WTC11 (cell line): Measurements from ENCODE around the gene CSTPP1.

Experiments used
- CTCF ChIP-seq: fragments of 200-600 bp; IDR thresholded peaks from 2 replicates; pipeline ENCODE4 v1.8.0; 2022; ENCODE audit warnings: antibody characterized with exemption
- MYBL2 ChIP-seq: sonication (generic); formaldehyde crosslinking; IDR thresholded peaks from 2 replicates; pipeline ENCODE4 v1.8.1; 2023; ENCODE audit warnings: mild to moderate bottlenecking, moderate library complexity, missing genetic modification reagents
- RELA ChIP-seq: sonication (generic); formaldehyde crosslinking; IDR thresholded peaks from 2 replicates; pipeline ENCODE4 v1.8.1; 2022; ENCODE audit warnings: missing genetic modification reagents, mild to moderate bottlenecking, borderline replicate concordance

GRCh38 chr11:46905806-46906205 is 30.8 kb upstream of the CSTPP1 start:
- TF ChIP-seq CTCF (no peak), RELA (CRISPR knock-in tag) (no peak), MYBL2 (CRISPR knock-in tag) (no peak)
